GM23248 (cell line): ENCODE data around the gene ATP2B2. TPM values are rescaled to one million over a fixed set of nuclear protein-coding genes. Genes with fewer than 3 reads are reported as not detected.

Experiments used
- DNase-seq: peaks from one replicate; pipeline ENCODE4 v3.0.0-alpha.2; 2015
- H2AFZ ChIP-seq: fragments of 200-600 bp; sonication (generic); 2 replicates; pipeline ENCODE4 v1.6.1; 2016; ENCODE audit warnings: antibody characterized with exemption
- H3F3A ChIP-seq: fragments of 200-600 bp; sonication (generic); 2 replicates; pipeline ENCODE4 v1.6.1; 2016; ENCODE audit warnings: mild to moderate bottlenecking, antibody characterized with exemption, mixed run types; ENCODE audit not compliant: insufficient read depth
- H3K27ac ChIP-seq: fragments of 200-600 bp; sonication (generic); 2 replicates; pipeline ENCODE4 v1.5.1; 2016; ENCODE audit warnings: mild to moderate bottlenecking
- H3K27me3 ChIP-seq: fragments of 200-600 bp; sonication (generic); replicated peaks from 2 replicates; pipeline ENCODE4 v1.6.1; 2016; ENCODE audit warnings: mild to moderate bottlenecking; ENCODE audit not compliant: insufficient read depth
- H3K36me3 ChIP-seq: fragments of 200-600 bp; sonication (generic); 2 replicates; pipeline ENCODE4 v1.6.1; 2016; ENCODE audit warnings: low read depth, mild to moderate bottlenecking
- H3K4me1 ChIP-seq: fragments of 200-600 bp; sonication (generic); 2 replicates; pipeline ENCODE4 v1.6.1; 2016; ENCODE audit warnings: mild to moderate bottlenecking; ENCODE audit not compliant: insufficient read depth
- H3K4me2 ChIP-seq: fragments of 200-600 bp; sonication (generic); one replicate; pipeline ENCODE4 v1.6.1; 2016; ENCODE audit warnings: mild to moderate bottlenecking; ENCODE audit not compliant: unreplicated experiment
- H3K4me3 ChIP-seq: fragments of 200-600 bp; sonication (generic); 2 replicates; pipeline ENCODE4 v1.5.1; 2016; ENCODE audit warnings: mild to moderate bottlenecking
- H3K79me2 ChIP-seq: fragments of 200-600 bp; sonication (generic); 2 replicates; pipeline ENCODE4 v1.6.1; 2016; ENCODE audit warnings: mild to moderate bottlenecking; ENCODE audit not compliant: insufficient read depth
- H3K9ac ChIP-seq: fragments of 200-600 bp; sonication (generic); 2 replicates; pipeline ENCODE4 v1.6.1; 2016; ENCODE audit warnings: mild to moderate bottlenecking
- H3K9me2 ChIP-seq: fragments of 200-600 bp; sonication (generic); 2 replicates; pipeline ENCODE4 v1.6.1; 2016; ENCODE audit warnings: mixed run types, mild to moderate bottlenecking, moderate library complexity; ENCODE audit not compliant: insufficient read depth
- H3K9me3 ChIP-seq: fragments of 200-600 bp; sonication (generic); one replicate; pipeline ENCODE4 v1.6.1; 2017; ENCODE audit warnings: low read depth
- H4K20me1 ChIP-seq: fragments of 200-600 bp; sonication (generic); 2 replicates; pipeline ENCODE4 v1.6.0; 2016; ENCODE audit not compliant: insufficient read depth
- EZH2 ChIP-seq: fragments of 200-600 bp; sonication (generic); IDR thresholded peaks from 2 replicates; pipeline ENCODE4 v1.6.1; 2018; ENCODE audit warnings: antibody characterized with exemption, mild to moderate bottlenecking; ENCODE audit not compliant: insufficient read depth, poor library complexity, severe bottlenecking
- EZH2phosphoT487 ChIP-seq: fragments of 200-600 bp; sonication (generic); IDR thresholded peaks from 2 replicates; pipeline ENCODE4 v1.6.1; 2018; ENCODE audit warnings: antibody characterized with exemption, moderate library complexity, mild to moderate bottlenecking, low read depth; ENCODE audit not compliant: insufficient read depth
- WGBS, 2 experiments: methylation state at CpG; one replicate each; pipeline ENCODE4 v1.1.6; 2015 to 2017; ENCODE audit warnings: low lambda C conversion rate in 2 of 2, low coverage in 1 of 2; ENCODE audit errors: missing lambda C conversion rate in 2 of 2; 5-methylcytosine and 5-hydroxymethylcytosine counted together
- in situ Hi-C: fragments of 300-500 bp; cut with MboI; formaldehyde crosslinking; loops from 2 replicates; pipeline ENCODE4 v1.15.0; 2020
- polyA plus RNA-seq: library from polyadenylated mRNA; unstranded; fragments of >200 nt; fragmentation: Nextera tagmentation; extraction: Ambion mirVana; gene quantifications from 2 replicates; pipeline ENCODE4 v1.2.1, GENCODE V29; 2016
- total RNA-seq: library from RNA; depleted of rRNA; stranded (reverse); fragments of >200 nt; shearing (Covaris generic); gene quantifications from 2 replicates; pipeline ENCODE4 v1.2.3, GENCODE V29; 2014

ATP2B2 gene
- total and polyA plus RNA-seq, 2 experiments from 2014 or later = not detected

- no peaks in the 10 kb centered on the region for H3K9me3 ChIP-seq
- H2AFZ ChIP-seq = no peak overlapping the region
- H3K9me2 ChIP-seq = no peaks in the 10 kb centered on the region
- H3K4me3 ChIP-seq = no peak overlapping the region
- no peaks in the 10 kb centered on the region for H4K20me1 ChIP-seq
- H3K27ac ChIP-seq = no peak overlapping the region
- H3K4me2 ChIP-seq = no peak overlapping the region
- peaks cover under 1% of the 10 kb centered on the region; the same call in 1 of the 2 replicates for H3K36me3 ChIP-seq
- no peaks in the 10 kb centered on the region for H3K79me2 ChIP-seq
- 95 to 99% methylated on average over 11 of the region's 11 CpGs for WGBS, 2 experiments
- H3K27me3 ChIP-seq = no peaks in the 10 kb centered on the region
- TF ChIP-seq EZH2phosphoT487 (no peak), EZH2 (no peak)
- H3K9ac ChIP-seq = no peak overlapping the region
- H3K4me1 ChIP-seq = no peaks in the 10 kb centered on the region
- H3F3A ChIP-seq = no peaks in the 10 kb centered on the region
- in situ Hi-C loops = no loop called here
- DNase-seq = no peak
Observed at GRCh38 chr3:10288575-10288960, 216.8 kb downstream of the ATP2B2 start.

GRCh38 chr3:10287936-10288574, 217.3 kb downstream of the ATP2B2 start:
- no peaks in the 10 kb centered on the region for H3K4me1 ChIP-seq
- no peak overlapping the region for H3K27ac ChIP-seq
- no peak overlapping the region for H3K4me2 ChIP-seq
- H3K79me2 ChIP-seq = no peaks in the 10 kb centered on the region
- H3K4me3 ChIP-seq = no peak overlapping the region
- DNase-seq = no peak
- WGBS, 2 experiments = 88% methylated on average over 11 to 12 of the region's 12 CpGs
- in situ Hi-C loops = no loop called here
- H4K20me1 ChIP-seq = no peaks in the 10 kb centered on the region
- H3K9ac ChIP-seq = no peak overlapping the region
- peaks cover 6% of the 10 kb centered on the region; the same call in 1 of the 2 replicates for H3K36me3 ChIP-seq
- no peak for TF ChIP-seq EZH2phosphoT487
- no peaks in the 10 kb centered on the region for H3K9me2 ChIP-seq
- H3K9me3 ChIP-seq = no peaks in the 10 kb centered on the region
- no peaks in the 10 kb centered on the region for H3K27me3 ChIP-seq
- no peaks in the 10 kb centered on the region for H3F3A ChIP-seq
- H2AFZ ChIP-seq = no peak overlapping the region

GRCh38 chr3:10286596-10287295, 218.6 kb downstream of the ATP2B2 start:
- 96 to 97% methylated on average over 2 of the region's 2 CpGs for WGBS, 2 experiments
- Histone ChIP-seq H3K9me3 (no peaks in the 10 kb centered on the region), H3K27ac (no peak overlapping the region)

GRCh38 chr3:10286133-10286524, 219.3 kb downstream of the ATP2B2 start:
- H3K9me3 ChIP-seq = no peaks in the 10 kb centered on the region
- no peak overlapping the region for H3K9ac ChIP-seq
- H3K36me3 ChIP-seq = peaks cover 7% of the 10 kb centered on the region; the same call in 1 of the 2 replicates
- in situ Hi-C loops = no loop called here
- H3K27me3 ChIP-seq = no peaks in the 10 kb centered on the region
- no peak for DNase-seq
- peaks cover 3% of the 10 kb centered on the region; the same call in 1 of the 2 replicates for H4K20me1 ChIP-seq
- no peak overlapping the region for H3K4me3 ChIP-seq
- H3K4me1 ChIP-seq = peaks cover 10% of the 10 kb centered on the region
- no peak for TF ChIP-seq EZH2phosphoT487
- no peak for TF ChIP-seq EZH2
- no peak overlapping the region for H3K4me2 ChIP-seq
- WGBS, 2 experiments = 84 to 91% methylated on average over 5 of the region's 5 CpGs
- H3K9me2 ChIP-seq = no peaks in the 10 kb centered on the region
- no peak overlapping the region for H3K27ac ChIP-seq
- H2AFZ ChIP-seq = no peak overlapping the region
- H3K79me2 ChIP-seq = no peaks in the 10 kb centered on the region
- peaks cover 3% of the 10 kb centered on the region for H3F3A ChIP-seq

More at GRCh38 chr3:10286596-10287295, 218.6 kb downstream of the ATP2B2 start:
- peaks cover 8% of the 10 kb centered on the region for H3K4me1 ChIP-seq
- H3F3A ChIP-seq = peaks cover 3% of the 10 kb centered on the region
- no peaks in the 10 kb centered on the region for H3K27me3 ChIP-seq
- no peaks in the 10 kb centered on the region for H3K9me2 ChIP-seq
- no peak overlapping the region for H2AFZ ChIP-seq
- H3K9ac ChIP-seq = no peak overlapping the region
- in situ Hi-C loops = no loop called here
- peaks cover 7% of the 10 kb centered on the region; the same call in 1 of the 2 replicates for H3K36me3 ChIP-seq
- peaks cover 3% of the 10 kb centered on the region; the same call in 1 of the 2 replicates for H4K20me1 ChIP-seq
- no peak for TF ChIP-seq EZH2
- no peak for TF ChIP-seq EZH2phosphoT487
- H3K4me3 ChIP-seq = no peak overlapping the region
- no peak overlapping the region for H3K4me2 ChIP-seq
- peak; percentile 41 for DNase-seq
- no peaks in the 10 kb centered on the region for H3K79me2 ChIP-seq
